GM15510 (cell line): ENCODE measurements around the gene FGFBP2.

Source experiments
- POLR2A ChIP-seq: IDR thresholded peaks from 3 replicates; pipeline ENCODE4 v1.6.1; 2011; ENCODE audit warnings: borderline replicate concordance; ENCODE audit not compliant: insufficient read length; ENCODE audit errors: extremely low read depth

Gene FGFBP2

GRCh38 chr4:15925830-15926229 lies 37.1 kb downstream of the FGFBP2 start:
- no peak for TF ChIP-seq POLR2A

- no peak for TF ChIP-seq POLR2A
Measured at GRCh38 chr4:15921592-15921932, 41.4 kb downstream of the FGFBP2 start.

- TF ChIP-seq POLR2A: no peak
Measured at GRCh38 chr4:15920723-15921591, 42.0 kb downstream of the FGFBP2 start.

- no peak for TF ChIP-seq POLR2A
Measured at GRCh38 chr4:15918484-15919129, 44.4 kb downstream of the FGFBP2 start.

GRCh38 chr4:15917297-15917696 lies 45.7 kb downstream of the FGFBP2 start:
- TF ChIP-seq POLR2A: no peak

GRCh38 chr4:15914736-15915135 lies 48.2 kb downstream of the FGFBP2 start:
- TF ChIP-seq POLR2A: no peak

- TF ChIP-seq POLR2A: no peak
Measured at GRCh38 chr4:15914291-15914690, 48.7 kb downstream of the FGFBP2 start.

GRCh38 chr4:15913631-15913970 lies 49.4 kb downstream of the FGFBP2 start:
- TF ChIP-seq POLR2A: no peak

GRCh38 chr4:15912961-15913630 lies 49.9 kb downstream of the FGFBP2 start:
- no peak for TF ChIP-seq POLR2A

GRCh38 chr4:15912236-15912635 lies 50.7 kb downstream of the FGFBP2 start:
- TF ChIP-seq POLR2A: no peak
